ENCODE data around the gene SMARCC2. TPM values are rescaled to one million over a fixed set of nuclear protein-coding genes. Genes with fewer than 3 reads are reported as not detected.

Gene SMARCC2
- total and polyA plus RNA-seq, 2 of the 13 experiments (the other 11 are each of a cell fraction or from before 2014, with no cell fraction given), result 21.3 to 24.1 TPM

DNA sequence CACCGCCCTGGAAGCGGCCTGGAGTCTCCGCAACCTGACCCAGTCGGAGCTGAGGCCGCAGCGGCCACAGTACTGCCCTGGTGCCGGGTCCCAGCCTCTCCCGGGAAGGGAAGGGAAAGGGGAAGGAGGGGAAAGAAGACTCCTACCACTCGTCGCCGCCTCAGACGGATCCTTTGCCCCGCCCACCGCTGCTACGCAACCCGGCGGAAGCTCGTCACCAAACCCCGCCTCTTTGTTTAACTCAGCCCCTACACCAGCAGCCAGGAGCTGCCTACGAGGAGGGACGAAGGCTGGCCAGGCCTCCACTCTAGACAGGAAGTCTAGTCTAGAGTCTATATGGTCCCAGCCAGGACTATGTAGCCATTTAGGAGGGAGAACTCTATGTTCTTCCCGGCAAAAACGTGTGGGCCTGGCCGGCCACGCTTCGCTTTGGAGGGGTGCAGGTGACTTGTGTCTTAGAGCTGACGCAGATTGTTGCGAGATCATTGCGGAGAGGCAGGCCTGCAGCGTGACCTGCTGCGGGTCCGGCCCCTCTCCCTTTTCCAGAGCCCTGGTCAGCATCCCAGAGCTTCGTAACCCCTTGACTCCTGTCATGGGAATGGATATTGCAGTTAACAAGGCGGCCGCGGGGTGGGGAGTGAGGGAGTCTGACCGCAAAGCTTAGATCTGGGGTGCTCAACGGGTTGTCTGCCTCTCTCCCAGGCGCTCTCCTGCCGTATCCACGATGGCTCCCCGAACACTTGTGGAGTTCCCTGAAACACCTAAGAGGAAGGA, 32.7 kb upstream of the SMARCC2 start, which contains the start of gene RNF41 (continued):
- TF ChIP-seq, protein P1, sequence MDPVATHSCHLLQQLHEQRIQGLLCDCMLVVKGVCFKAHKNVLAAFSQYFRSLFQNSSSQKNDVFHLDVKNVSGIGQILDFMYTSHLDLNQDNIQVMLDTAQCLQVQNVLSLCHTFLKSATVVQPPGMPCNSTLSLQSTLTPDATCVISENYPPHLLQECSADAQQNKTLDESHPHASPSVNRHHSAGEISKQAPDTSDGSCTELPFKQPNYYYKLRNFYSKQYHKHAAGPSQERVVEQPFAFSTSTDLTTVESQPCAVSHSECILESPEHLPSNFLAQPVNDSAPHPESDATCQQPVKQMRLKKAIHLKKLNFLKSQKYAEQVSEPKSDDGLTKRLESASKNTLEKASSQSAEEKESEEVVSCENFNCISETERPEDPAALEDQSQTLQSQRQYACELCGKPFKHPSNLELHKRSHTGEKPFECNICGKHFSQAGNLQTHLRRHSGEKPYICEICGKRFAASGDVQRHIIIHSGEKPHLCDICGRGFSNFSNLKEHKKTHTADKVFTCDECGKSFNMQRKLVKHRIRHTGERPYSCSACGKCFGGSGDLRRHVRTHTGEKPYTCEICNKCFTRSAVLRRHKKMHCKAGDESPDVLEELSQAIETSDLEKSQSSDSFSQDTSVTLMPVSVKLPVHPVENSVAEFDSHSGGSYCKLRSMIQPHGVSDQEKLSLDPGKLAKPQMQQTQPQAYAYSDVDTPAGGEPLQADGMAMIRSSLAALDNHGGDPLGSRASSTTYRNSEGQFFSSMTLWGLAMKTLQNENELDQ (CRISPR knock-in tag; IDR thresholded peaks at IDR 0.05; ENCODE audit: borderline replicate concordance), result 0 out of 2 replicates have a peak, but pooled peaks have one; percentile 49
- TF ChIP-seq CENPX (CRISPR knock-in tag; IDR thresholded peaks at IDR 0.05) (no peak), ZNF230 (CRISPR knock-in tag; IDR thresholded peaks at IDR 0.05) (peak; percentile 89; the same call in 1 of the 2 replicates), PCBP2 (optimal IDR thresholded peaks at IDR 0.05; ENCODE audit: low read depth, low read length, poor library complexity, severe bottlenecking) (peak; percentile 53), ZNF724P (CRISPR knock-in tag; IDR thresholded peaks at IDR 0.05; ENCODE audit: borderline replicate concordance) (no peak), POLR2AphosphoS5 (IDR thresholded peaks at IDR 0.05; ENCODE audit: low read depth, low read length) (peak; percentile 97), TBX2 (CRISPR knock-in tag; IDR thresholded peaks at IDR 0.05; ENCODE audit: borderline replicate concordance) (no peak; the same call in 1 of the 2 replicates), SMARCE1 (IDR thresholded peaks at IDR 0.05; ENCODE audit: borderline replicate concordance) (no peak), MTA3 (CRISPR knock-in tag; IDR thresholded peaks at IDR 0.05) (no peak), ZNF558 (CRISPR knock-in tag; IDR thresholded peaks at IDR 0.05; ENCODE audit: borderline replicate concordance) (no peak), KDM5B (CRISPR knock-in tag; IDR thresholded peaks at IDR 0.05; ENCODE audit: borderline replicate concordance) (no peak), MED8 (CRISPR knock-in tag; IDR thresholded peaks at IDR 0.05; ENCODE audit: insufficient replicate concordance) (no peak), KMT2A (CRISPR knock-in tag; IDR thresholded peaks at IDR 0.05) (0 out of 2 replicates have a peak, but pooled peaks have one; percentile 49), ZNF30 (CRISPR knock-in tag; IDR thresholded peaks at IDR 0.05) (0 out of 2 replicates have a peak, but pooled peaks have one; percentile 63), ZNF792 (CRISPR knock-in tag; IDR thresholded peaks at IDR 0.05) (0 out of 2 replicates have a peak, but pooled peaks have one; percentile 34), GTF2F1 (IDR thresholded peaks at IDR 0.05; ENCODE audit: low read length) (no peak), RFX5 (IDR thresholded peaks at IDR 0.05; ENCODE audit: low read depth, low read length) (0 out of 2 replicates have a peak, but pooled peaks have one; percentile 21), RARG (CRISPR knock-in tag; IDR thresholded peaks at IDR 0.05; ENCODE audit: low read depth) (0 out of 2 replicates have a peak, but pooled peaks have one; percentile 51)
- TF ChIP-seq, protein P2, sequence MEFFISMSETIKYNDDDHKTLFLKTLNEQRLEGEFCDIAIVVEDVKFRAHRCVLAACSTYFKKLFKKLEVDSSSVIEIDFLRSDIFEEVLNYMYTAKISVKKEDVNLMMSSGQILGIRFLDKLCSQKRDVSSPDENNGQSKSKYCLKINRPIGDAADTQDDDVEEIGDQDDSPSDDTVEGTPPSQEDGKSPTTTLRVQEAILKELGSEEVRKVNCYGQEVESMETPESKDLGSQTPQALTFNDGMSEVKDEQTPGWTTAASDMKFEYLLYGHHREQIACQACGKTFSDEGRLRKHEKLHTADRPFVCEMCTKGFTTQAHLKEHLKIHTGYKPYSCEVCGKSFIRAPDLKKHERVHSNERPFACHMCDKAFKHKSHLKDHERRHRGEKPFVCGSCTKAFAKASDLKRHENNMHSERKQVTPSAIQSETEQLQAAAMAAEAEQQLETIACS (CRISPR knock-in tag; IDR thresholded peaks at IDR 0.05), result peak; percentile 53; the same call in 1 of the 2 replicates
- TF ChIP-seq, protein P3, sequence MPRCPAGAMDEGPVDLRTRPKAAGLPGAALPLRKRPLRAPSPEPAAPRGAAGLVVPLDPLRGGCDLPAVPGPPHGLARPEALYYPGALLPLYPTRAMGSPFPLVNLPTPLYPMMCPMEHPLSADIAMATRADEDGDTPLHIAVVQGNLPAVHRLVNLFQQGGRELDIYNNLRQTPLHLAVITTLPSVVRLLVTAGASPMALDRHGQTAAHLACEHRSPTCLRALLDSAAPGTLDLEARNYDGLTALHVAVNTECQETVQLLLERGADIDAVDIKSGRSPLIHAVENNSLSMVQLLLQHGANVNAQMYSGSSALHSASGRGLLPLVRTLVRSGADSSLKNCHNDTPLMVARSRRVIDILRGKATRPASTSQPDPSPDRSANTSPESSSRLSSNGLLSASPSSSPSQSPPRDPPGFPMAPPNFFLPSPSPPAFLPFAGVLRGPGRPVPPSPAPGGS (CRISPR knock-in tag; IDR thresholded peaks at IDR 0.05), result peak; percentile 61; the same call in 1 of the 2 replicates
- TF ChIP-seq, protein P4, sequence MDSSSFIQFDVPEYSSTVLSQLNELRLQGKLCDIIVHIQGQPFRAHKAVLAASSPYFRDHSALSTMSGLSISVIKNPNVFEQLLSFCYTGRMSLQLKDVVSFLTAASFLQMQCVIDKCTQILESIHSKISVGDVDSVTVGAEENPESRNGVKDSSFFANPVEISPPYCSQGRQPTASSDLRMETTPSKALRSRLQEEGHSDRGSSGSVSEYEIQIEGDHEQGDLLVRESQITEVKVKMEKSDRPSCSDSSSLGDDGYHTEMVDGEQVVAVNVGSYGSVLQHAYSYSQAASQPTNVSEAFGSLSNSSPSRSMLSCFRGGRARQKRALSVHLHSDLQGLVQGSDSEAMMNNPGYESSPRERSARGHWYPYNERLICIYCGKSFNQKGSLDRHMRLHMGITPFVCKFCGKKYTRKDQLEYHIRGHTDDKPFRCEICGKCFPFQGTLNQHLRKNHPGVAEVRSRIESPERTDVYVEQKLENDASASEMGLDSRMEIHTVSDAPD (CRISPR knock-in tag; IDR thresholded peaks at IDR 0.05), result no peak
- TF ChIP-seq, protein P5, sequence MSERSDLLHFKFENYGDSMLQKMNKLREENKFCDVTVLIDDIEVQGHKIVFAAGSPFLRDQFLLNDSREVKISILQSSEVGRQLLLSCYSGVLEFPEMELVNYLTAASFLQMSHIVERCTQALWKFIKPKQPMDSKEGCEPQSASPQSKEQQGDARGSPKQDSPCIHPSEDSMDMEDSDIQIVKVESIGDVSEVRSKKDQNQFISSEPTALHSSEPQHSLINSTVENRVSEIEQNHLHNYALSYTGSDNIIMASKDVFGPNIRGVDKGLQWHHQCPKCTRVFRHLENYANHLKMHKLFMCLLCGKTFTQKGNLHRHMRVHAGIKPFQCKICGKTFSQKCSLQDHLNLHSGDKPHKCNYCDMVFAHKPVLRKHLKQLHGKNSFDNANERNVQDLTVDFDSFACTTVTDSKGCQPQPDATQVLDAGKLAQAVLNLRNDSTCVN (CRISPR knock-in tag; IDR thresholded peaks at IDR 0.05; ENCODE audit: borderline replicate concordance), result peak; percentile 97
